ENCODE data around the gene MUC6. TPM values are rescaled to one million over a fixed set of nuclear protein-coding genes. Genes with fewer than 3 reads are reported as not detected.

The MUC6 gene
- total RNA-seq, 2 experiments from 2014 or later = not detected

- H3K4me1 Mint-ChIP-seq = peaks cover 2% of the 10 kb centered on the region
- peaks cover 13% of the 10 kb centered on the region for H3K27me3 Mint-ChIP-seq
- H3K9me3 Mint-ChIP-seq = no peaks in the 10 kb centered on the region
- no peak overlapping the region for H3K27ac Mint-ChIP-seq
- H3K4me3 Mint-ChIP-seq = no peak overlapping the region
- no peak for DNase-seq
- no peaks in the 10 kb centered on the region for H3K36me3 Mint-ChIP-seq
Measured at GRCh38 chr11:1049431-1049891, 12.9 kb upstream of the MUC6 start.

GRCh38 chr11:1049071-1049405 lies 12.5 kb upstream of the MUC6 start:
- DNase-seq = no peak
- H3K27me3 Mint-ChIP-seq = peaks cover 16% of the 10 kb centered on the region
- H3K36me3 Mint-ChIP-seq = no peaks in the 10 kb centered on the region
- no peak overlapping the region for H3K4me3 Mint-ChIP-seq
- peaks cover 2% of the 10 kb centered on the region for H3K4me1 Mint-ChIP-seq
- H3K27ac Mint-ChIP-seq = no peak overlapping the region
- no peaks in the 10 kb centered on the region for H3K9me3 Mint-ChIP-seq

- Mint-ChIP-seq H3K27me3 (peaks cover 18% of the 10 kb centered on the region), H3K36me3 (no peaks in the 10 kb centered on the region), H3K27ac (no peak overlapping the region), H3K4me3 (no peak overlapping the region), H3K9me3 (no peaks in the 10 kb centered on the region), H3K4me1 (peaks cover 2% of the 10 kb centered on the region)
- no peak for DNase-seq
Measured at GRCh38 chr11:1048375-1049070, 12.0 kb upstream of the MUC6 start.

GRCh38 chr11:1047595-1048156 lies 11.2 kb upstream of the MUC6 start:
- peaks cover 18% of the 10 kb centered on the region for H3K27me3 Mint-ChIP-seq
- peaks cover 2% of the 10 kb centered on the region for H3K4me1 Mint-ChIP-seq
- no peaks in the 10 kb centered on the region for H3K36me3 Mint-ChIP-seq
- H3K4me3 Mint-ChIP-seq = no peak overlapping the region
- H3K9me3 Mint-ChIP-seq = no peaks in the 10 kb centered on the region
- no peak overlapping the region for H3K27ac Mint-ChIP-seq
- DNase-seq = no peak

DNA sequence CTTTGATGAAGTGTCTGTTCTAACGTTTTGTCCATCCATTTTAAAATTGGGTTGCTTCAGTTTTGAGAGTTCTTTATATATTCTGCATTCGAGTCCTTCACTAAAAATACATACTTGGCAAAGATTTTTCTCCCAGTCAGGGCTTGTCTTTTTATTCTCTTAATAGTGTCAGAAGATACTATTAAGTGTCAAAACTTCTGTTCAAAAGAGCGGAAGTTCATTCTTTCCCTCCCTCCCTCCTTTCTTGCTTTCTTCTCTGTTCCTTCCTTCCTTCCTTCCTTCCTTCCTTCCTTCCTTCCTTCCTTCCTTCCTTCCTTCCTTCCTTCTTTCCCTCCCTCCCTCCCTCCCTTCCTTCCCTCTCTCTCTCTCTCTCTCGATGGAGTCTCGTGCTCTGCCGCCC lies 7.6 kb upstream of the MUC6 start:
- H3K36me3 Mint-ChIP-seq = no peaks in the 10 kb centered on the region
- H3K4me3 Mint-ChIP-seq = no peak overlapping the region
- no peak overlapping the region for H3K27ac Mint-ChIP-seq
- no peak for DNase-seq
- peaks cover 13% of the 10 kb centered on the region for H3K27me3 Mint-ChIP-seq
- no peaks in the 10 kb centered on the region for H3K9me3 Mint-ChIP-seq
- no peaks in the 10 kb centered on the region for H3K4me1 Mint-ChIP-seq

GRCh38 chr11:1043563-1044096 lies 7.1 kb upstream of the MUC6 start:
- DNase-seq = no peak
- Mint-ChIP-seq H3K36me3 (no peaks in the 10 kb centered on the region), H3K9me3 (no peaks in the 10 kb centered on the region), H3K27me3 (peaks cover 13% of the 10 kb centered on the region), H3K4me1 (no peaks in the 10 kb centered on the region), H3K4me3 (no peak overlapping the region), H3K27ac (no peak overlapping the region)

- Mint-ChIP-seq H3K9me3 (no peaks in the 10 kb centered on the region), H3K27me3 (peaks cover 12% of the 10 kb centered on the region), H3K27ac (no peak overlapping the region), H3K4me3 (no peak overlapping the region), H3K4me1 (no peaks in the 10 kb centered on the region), H3K36me3 (no peaks in the 10 kb centered on the region)
- DNase-seq = no peak
Measured at GRCh38 chr11:1042626-1043562, 6.4 kb upstream of the MUC6 start.

GRCh38 chr11:1041936-1042608 lies 5.6 kb upstream of the MUC6 start:
- H3K4me3 Mint-ChIP-seq = no peak overlapping the region
- no peaks in the 10 kb centered on the region for H3K4me1 Mint-ChIP-seq
- H3K9me3 Mint-ChIP-seq = no peaks in the 10 kb centered on the region
- no peaks in the 10 kb centered on the region for H3K36me3 Mint-ChIP-seq
- DNase-seq = no peak
- no peak overlapping the region for H3K27ac Mint-ChIP-seq
- H3K27me3 Mint-ChIP-seq = peaks cover 8% of the 10 kb centered on the region

- H3K4me3 Mint-ChIP-seq = no peak overlapping the region
- DNase-seq = no peak
- no peaks in the 10 kb centered on the region for H3K36me3 Mint-ChIP-seq
- H3K27me3 Mint-ChIP-seq = peaks cover 8% of the 10 kb centered on the region
- H3K27ac Mint-ChIP-seq = no peak overlapping the region
- H3K4me1 Mint-ChIP-seq = no peaks in the 10 kb centered on the region
- no peaks in the 10 kb centered on the region for H3K9me3 Mint-ChIP-seq
Measured at GRCh38 chr11:1041471-1041870, 5.0 kb upstream of the MUC6 start.

GRCh38 chr11:1041149-1041467 lies 4.6 kb upstream of the MUC6 start:
- Mint-ChIP-seq H3K4me3 (no peak overlapping the region), H3K36me3 (no peaks in the 10 kb centered on the region), H3K4me1 (no peaks in the 10 kb centered on the region), H3K9me3 (no peaks in the 10 kb centered on the region), H3K27me3 (peaks cover 8% of the 10 kb centered on the region), H3K27ac (no peak overlapping the region)
- DNase-seq = no peak

- no peak for DNase-seq
- H3K4me3 Mint-ChIP-seq = no peak overlapping the region
- H3K27me3 Mint-ChIP-seq = peaks cover 8% of the 10 kb centered on the region
- no peaks in the 10 kb centered on the region for H3K9me3 Mint-ChIP-seq
- no peaks in the 10 kb centered on the region for H3K4me1 Mint-ChIP-seq
- no peaks in the 10 kb centered on the region for H3K36me3 Mint-ChIP-seq
- H3K27ac Mint-ChIP-seq = no peak overlapping the region
Measured at GRCh38 chr11:1040428-1041148, 4.1 kb upstream of the MUC6 start.

GRCh38 chr11:1039481-1040427 lies 3.2 kb upstream of the MUC6 start:
- Mint-ChIP-seq H3K4me3 (no peak overlapping the region), H3K27me3 (peaks cover 8% of the 10 kb centered on the region), H3K27ac (no peak overlapping the region), H3K9me3 (no peaks in the 10 kb centered on the region), H3K4me1 (no peaks in the 10 kb centered on the region), H3K36me3 (no peaks in the 10 kb centered on the region)
- DNase-seq = no peak

- H3K4me1 Mint-ChIP-seq = no peaks in the 10 kb centered on the region
- no peak overlapping the region for H3K27ac Mint-ChIP-seq
- no peak overlapping the region for H3K4me3 Mint-ChIP-seq
Measured at GRCh38 chr11:1038921-1039320, 2.4 kb upstream of the MUC6 start.

More at GRCh38 chr11:1038921-1039320, 2.4 kb upstream of the MUC6 start:
- peaks cover 1% of the 10 kb centered on the region for H3K27me3 Mint-ChIP-seq
- no peaks in the 10 kb centered on the region for H3K36me3 Mint-ChIP-seq
- H3K9me3 Mint-ChIP-seq = no peaks in the 10 kb centered on the region
- no peak for DNase-seq

Measured in activated naive CD8-positive, alpha-beta T cell treated with anti-CD3 and anti-CD28 coated beads for 36 hours (primary cell).